GM21786 (cell line): ENCODE measurements around the gene FNIP2.

ENCODE experiments used
- ATAC-seq: cut with Tn5 transposase; IDR thresholded peaks from one replicate; pipeline ENCODE4 v1.9.1; 2021; ENCODE audit not compliant: unreplicated experiment

FNIP2 gene

DNA sequence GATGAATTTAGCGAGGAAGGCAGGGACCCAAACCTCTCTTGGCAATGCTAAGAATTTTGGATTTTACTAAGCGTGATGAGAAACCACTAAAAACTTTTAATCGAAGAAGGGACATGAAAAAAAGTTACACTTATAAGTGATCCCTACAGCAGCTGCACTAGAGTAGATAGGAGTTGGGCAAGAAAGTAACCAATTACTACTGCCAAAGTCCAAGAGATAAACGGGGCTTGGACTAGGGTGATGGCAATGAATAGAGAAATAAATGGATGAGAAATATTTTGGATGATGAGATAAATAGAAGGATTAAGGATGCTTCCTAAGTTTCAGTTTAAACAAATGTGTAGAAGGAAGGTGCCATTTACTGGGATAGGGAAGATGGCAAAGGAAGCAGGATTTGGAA lies 6.3 kb upstream of the FNIP2 start:
- ATAC-seq, result no peak

DNA sequence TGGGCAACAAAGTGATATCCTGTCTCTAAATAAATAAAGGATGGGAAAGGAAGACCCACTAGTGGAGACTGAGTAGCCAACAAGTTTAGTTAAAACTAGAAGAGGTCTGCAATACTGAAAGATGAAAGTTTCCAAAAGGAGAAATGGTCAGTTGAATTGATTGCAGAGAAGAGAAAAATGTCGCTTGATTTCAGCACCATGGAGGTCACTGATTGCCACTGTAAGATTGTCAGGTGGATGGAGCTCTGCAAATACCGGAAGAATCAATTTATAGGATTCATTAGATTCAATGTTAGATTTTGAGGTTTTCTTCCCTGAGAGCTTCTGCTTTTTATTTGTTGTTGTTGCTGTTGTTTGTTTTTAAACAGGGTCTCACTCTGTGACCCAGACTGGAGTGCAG lies 5.4 kb upstream of the FNIP2 start:
- no peak for ATAC-seq

DNA sequence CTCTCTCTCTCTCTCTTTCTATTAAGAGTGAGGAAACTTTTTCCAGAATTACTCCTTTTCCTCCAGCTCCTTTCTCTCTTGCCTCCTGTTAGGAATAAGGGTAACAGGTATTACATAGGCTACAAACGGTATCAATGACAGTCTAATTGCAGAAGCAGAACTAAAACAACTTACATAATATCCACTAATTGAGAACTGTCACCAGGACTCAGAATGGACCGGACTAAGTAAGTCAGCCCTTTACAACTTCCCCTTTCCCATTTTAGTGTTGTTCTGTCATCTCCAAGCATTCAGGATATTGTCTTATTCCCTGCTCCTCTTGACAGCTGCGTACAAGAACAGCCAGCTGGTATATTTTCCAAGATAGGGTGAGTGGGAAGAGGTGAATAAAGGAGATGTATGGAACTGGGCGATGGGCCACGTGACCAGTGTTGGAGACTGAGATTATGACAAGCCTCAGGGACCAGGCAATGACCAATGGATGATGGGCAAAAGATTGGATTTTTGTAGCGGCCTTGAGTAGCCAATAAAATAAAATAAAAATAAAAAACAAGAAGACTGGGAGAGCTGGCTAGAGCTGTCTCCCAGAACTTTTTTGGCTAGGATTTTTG lies 2.3 kb upstream of the FNIP2 start:
- no peak for ATAC-seq

- ATAC-seq, result no peak
Measured at GRCh38 chr4:158767451-158767850, 1.4 kb upstream of the FNIP2 start.

GRCh38 chr4:158769175-158769921 lies 522 bp downstream of the FNIP2 start:
- peak; percentile 35 for ATAC-seq

GRCh38 chr4:158770671-158771070 lies 1.8 kb downstream of the FNIP2 start:
- ATAC-seq, result no peak

DNA sequence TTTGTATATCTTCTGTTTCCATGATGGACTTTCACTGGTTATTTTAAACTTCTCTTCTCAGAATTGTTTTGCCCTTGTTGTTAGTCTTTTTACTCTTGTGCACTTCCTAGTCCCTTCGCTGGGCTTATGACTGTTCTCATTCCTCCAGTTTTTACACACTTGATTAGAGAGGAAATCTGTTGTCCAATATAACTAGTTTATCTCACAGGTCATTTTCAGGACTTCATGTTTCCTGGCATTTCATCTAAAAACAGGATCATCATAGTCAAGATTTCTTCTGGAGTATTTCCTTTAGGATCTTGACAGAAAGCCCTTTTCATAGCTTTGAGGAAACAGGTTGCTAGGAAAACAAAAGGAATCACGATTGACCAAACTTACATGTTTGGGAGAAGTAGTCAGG lies 3.0 kb downstream of the FNIP2 start:
- ATAC-seq, result no peak

DNA sequence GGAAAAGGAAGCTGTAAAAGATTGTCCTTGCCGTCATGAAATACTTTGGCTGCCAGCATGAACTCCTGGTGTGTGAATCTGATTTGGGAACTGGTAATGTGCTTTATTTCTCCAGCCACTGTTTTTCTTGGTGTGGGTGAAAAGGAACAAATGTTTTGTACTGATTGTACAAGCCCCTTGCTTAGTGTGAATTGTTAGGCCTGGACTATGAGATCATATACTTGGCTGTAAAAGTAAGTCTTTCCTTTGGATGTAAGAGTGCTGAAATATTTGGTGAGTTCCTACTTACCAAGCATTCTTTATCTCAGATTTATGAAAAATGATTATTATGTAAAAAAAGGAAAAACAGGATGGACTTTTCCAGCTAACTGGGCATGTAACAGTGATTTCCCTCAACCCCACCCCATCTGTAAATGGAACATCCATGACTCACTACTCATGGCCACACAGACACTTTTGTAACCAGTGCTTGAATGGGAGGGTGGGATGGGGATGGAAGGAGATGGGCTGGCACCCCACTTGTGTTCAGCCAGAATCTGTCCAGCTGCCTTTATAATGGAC lies 6.3 kb downstream of the FNIP2 start:
- ATAC-seq, result no peak

- ATAC-seq, result no peak
Measured at GRCh38 chr4:158776106-158776505, 7.3 kb downstream of the FNIP2 start.

DNA sequence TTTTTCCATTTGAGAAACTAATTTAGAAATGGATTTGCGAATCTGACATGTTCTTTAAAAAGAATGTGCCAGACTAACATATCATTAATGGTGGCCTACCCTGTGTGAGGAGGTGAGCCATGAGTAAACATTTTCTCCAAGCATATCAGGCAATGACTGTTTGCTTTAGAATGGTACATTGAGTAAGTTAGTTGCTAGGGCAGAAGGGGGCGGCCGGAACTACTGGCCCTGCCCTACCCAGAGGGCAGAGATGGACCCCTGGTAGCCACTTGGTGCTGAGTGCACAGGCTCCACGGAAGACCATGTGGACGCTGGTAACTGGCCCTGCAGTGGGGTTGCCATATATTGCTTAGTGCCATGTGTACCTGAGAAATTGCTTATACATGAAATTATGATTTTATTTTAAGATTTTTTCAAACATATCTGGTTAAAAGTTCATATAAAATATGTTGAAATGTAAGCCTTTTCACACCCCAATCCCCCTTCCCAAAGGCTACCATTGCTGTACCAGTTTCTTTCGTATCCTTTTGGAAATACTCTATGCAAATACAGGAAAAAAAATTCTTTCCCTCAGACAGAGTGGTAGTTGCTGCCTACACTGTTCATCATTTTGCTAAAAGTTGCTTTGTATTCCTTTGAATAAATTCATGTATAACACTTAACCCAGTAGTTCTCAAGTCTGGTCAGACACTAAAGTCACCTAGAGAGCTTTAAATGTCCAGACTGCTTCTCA lies 8.8 kb downstream of the FNIP2 start:
- ATAC-seq, result peak; percentile 20

GRCh38 chr4:158778156-158778711 lies 9.4 kb downstream of the FNIP2 start:
- ATAC-seq, result peak; percentile 97

DNA sequence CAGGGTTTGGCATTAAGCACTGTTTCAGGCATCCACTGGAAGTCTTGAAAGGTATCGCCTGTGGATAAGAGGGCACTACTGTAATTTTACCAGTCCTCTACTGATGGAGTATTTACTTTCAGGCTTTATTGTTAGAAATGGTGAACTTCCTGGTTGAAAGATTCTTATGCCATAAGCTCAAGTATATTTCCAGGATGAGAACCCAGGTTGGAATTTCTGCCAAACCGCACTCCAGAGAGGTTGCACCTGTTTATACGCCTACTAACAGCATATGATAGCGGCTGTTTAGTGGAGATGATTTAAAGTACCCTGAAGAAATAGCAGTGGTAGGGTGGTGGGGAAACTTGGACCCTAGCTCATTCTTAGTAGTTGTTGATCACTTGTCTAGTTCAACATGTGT lies 9.9 kb downstream of the FNIP2 start:
- no peak for ATAC-seq

DNA sequence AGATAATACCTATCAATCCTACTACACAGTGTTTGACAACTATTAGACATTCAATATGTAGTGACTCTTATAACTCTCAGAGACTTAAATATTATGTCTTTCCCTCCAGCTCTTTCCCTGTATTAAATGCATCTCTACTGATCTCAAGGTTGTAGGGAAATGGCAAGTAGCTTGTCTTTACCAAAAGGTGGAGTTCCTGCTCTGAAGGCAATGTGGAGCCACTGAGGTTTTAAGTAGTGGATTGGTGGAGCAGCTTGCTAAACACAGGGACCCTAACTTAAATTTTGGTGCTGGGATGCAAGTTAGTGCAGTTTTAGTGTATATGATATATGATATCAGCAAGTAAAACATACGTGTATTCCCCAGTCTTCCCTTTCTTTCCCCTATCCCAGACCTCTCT lies 13.1 kb downstream of the FNIP2 start:
- no peak for ATAC-seq

DNA sequence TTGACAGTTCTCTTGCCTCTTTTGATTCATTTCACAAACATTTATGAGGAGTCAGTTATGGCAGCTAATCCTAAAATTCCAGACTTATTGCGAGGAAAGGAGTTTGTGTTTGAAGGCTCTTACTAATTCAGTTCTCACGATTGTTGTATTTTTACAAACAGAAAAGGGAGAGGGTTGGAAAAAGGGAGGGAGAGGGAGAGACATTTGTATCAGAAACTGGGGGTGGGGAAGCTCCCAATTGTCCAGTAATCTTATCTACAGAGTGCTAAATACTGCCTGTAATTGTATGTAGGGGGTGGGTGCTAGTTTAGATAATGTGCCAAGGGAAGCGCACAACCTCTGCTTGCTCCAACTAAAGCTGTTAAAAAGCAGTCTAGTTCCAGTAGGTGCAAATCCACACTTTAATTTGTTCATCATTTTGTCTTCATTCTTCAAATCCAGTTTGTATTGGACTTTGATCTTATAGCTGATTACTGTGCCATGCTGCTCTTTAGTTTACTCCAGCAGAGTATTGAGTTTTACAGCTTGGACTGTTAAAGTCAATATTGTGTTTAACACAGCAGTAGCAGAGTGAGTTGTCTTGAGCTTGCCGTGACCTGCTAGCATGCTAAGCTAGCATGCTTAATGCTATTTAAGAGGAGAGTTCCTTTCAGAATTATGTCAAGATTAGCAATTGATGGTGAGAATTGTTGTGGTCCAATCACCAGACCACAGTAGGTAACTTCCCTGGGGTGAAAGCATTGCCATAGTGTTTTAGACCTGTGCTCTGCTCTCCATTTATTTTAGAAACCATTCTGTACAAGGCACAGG lies 13.9 kb downstream of the FNIP2 start:
- peak; percentile 68 for ATAC-seq

GRCh38 chr4:158783785-158784184 lies 15.0 kb downstream of the FNIP2 start:
- no peak for ATAC-seq

DNA sequence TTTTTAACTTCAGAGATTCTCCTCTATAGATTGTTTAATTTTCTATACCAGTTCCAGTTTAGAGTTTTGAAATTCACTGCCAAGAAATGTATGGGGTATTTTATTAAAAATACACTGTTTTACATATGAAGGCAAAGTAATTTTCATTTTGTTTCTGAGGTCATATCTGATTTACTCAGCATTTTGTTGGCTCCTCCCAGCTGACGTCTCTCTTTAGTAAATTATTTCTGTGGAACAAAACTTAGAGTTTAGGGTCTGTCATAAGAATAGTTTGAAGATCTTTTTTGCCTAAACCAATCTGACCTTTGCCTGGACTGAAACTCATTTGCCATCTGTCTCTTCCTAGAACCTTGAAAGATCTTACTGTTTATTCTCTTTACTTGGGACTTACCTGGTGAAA lies 16.9 kb downstream of the FNIP2 start:
- no peak for ATAC-seq

DNA sequence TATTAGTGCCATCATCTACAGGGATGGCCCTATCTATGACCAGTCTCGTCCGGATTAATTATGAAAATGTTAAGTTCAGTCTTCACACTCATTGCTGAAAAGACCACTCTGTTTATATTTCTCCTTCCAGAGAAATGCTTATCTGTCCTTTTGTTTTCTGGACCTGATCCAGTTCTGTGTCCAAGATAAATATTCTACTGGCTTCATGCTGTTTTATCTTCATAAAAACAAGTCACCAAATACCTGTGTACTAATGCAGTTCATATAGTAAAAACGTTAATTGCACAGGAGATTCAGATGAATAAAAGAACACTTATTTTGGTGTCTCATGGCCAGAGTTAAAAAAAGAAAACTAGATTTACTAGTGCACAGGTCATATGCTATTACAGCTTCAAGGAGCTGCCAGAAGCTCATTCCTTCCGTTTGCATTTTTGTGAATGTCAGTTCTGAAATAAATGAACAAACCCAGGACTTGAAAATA lies 17.3 kb downstream of the FNIP2 start:
- ATAC-seq, result no peak

GRCh38 chr4:158786955-158787354 lies 18.1 kb downstream of the FNIP2 start:
- ATAC-seq, result no peak

GRCh38 chr4:158787709-158788475 lies 19.1 kb downstream of the FNIP2 start:
- no peak for ATAC-seq

DNA sequence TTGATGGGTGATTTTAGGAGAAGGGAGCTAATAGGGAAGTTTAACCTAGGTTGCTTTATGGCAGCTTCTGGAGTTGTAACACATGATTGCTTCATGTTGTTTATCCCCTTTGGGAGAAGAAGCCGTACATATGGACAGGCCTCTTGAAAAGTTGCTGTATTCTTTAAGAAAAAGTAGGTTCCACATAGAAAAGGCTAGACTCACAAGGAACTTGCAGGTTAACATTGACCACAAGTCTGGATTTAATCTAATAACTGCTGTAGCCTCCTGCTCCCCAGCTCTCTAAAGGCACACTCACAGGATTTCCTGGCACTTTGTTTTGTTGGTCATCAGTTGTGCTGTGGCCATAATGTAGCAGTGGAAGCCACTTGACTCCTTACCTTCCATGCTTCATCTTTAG lies 19.7 kb downstream of the FNIP2 start:
- ATAC-seq, result no peak
